Measurements from ENCODE around the gene PRLH.

The PRLH gene

DNA sequence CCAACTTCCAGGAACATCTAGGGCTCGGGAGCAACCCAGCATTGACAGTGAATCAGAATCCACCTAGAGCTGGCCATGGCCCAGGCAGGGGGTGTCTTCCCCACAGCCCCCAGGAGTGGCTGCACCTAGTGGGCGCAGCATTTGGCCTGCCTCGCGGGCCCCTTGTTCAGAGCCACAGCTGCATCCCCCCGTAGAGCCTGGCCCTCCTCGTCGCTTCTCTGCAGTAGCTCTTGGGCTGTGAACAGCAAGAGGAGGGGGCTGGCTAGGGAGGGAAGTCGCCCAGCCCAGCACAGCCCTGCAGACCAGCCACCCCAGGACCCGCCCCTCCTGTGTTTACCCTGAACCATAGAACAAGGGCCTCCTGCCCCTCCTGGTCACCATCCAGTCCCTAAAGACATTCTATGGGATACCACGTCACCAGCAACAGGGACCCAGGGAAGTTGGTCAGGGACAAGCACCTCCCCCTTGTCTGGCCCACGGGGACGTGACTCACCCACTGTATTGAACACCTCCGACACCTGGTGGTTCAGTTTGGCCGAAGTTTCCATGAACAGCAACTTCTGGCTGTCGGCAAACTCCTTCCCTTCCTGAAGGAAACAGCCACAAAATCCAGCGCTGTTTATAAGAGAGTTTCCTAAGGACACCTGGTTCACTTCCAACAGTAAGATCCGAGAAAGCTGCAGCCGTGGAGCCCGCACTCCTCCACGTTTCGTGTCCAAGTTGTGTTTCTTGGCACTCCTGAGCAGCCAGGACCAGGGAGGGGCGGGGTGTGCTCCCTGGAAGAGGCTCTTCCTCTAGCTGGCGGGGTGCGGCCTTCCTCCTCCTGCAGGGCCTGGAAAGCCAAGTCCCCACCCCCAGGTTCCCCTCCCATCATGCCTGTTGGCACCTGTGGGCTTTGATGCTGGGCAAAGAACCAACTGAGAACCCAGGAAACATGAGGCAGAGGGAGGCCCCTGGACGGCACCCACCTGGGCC, 8.8 kb downstream of the PRLH start:
- Mint-ChIP-seq H3K4me1 (peaks cover 4 to 8% of the 10 kb centered on the region in 2 donors), H3K9me3 (no peaks in the 10 kb centered on the region), H3K4me3 (no peak overlapping the region), H3K36me3 (no peaks in the 10 kb centered on the region), H3K27ac (no peak overlapping the region), H3K27me3 (peaks cover 0 to 17% of the 10 kb centered on the region in 2 donors)
- no peak for DNase-seq
- no peak for ATAC-seq (replicated peaks)

DNA sequence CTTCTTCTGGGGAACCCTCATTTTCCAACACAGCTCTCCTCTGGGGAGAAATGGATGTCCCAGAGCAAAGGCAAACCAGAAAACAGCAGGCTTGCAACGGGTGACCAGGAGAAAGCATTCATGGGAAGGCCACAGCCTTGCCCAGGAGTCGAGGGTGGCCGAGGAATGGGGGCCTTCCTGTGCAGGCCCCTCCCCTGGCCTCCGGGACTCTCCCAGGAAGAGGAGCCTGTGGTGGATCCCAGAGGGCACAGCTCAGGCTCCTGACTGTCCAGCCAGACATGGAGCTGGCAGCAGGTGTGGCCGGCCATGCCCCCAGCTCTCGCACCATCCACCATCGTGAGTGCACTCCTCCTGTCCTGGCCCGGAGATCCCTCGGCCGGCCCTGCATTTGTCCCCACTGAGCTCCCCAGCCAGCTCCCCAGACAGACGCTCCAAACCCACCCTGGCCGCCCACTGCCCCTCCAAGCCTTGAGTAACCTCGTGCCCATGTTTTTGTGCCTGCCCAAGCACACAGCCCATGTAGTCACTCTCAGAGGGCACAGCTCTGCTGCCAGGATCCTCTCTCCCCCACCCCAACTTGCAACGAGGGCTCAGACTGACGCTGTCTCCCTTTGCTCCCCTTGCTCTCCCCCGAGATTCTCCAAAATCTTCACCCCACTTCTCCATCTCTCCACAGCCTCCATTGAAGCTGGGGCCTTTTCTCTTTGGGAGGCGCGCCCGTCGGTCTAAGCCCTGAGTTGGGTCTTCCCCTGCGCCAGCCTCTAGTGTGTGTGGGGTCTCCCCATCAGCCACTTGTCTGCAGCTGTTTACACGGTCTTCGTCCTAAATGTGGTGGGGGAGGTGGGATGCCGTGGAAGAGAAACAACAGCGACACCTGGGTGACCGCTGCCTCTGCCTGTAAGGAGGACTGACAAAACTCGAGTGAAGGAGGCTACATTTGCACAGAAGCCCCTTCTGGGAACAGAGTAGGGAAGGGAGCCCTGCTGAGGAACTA, 9.8 kb downstream of the PRLH start:
- peaks cover 4 to 8% of the 10 kb centered on the region in 2 donors for H3K4me1 Mint-ChIP-seq
- no peaks in the 10 kb centered on the region for H3K9me3 Mint-ChIP-seq
- peak overlapping the region; percentile 33 for H3K27ac Mint-ChIP-seq
- DNase-seq (no peak), ATAC-seq (replicated peaks) (no peak)
- no peak overlapping the region for H3K4me3 Mint-ChIP-seq
- no peaks in the 10 kb centered on the region for H3K36me3 Mint-ChIP-seq
- peaks cover 0 to 11% of the 10 kb centered on the region in 2 donors for H3K27me3 Mint-ChIP-seq

DNA sequence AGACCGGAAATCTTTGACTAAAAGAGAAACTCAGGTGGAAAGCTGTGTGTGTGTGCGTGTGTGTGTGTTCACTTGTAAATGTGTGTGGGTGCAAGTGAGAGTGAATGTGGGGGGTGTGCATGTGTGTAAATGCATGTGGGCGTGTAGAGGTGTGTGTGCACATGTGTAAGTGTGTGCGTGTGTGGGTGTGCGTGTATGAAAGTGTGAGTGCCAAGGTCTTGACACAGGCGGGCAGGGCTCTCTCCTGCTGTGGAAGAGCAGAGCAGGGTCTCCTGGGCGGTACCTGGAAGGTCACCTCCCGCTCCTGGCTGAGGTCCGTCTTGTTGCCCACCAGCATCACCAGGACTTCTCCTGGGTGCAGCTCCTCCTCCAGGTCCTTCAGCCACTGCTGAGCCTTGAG, 10.6 kb downstream of the PRLH start:
- no peak overlapping the region for H3K4me3 Mint-ChIP-seq
- no peak overlapping the region for H3K27ac Mint-ChIP-seq
- ATAC-seq (replicated peaks) (no peak), DNase-seq (no peak)
- no peaks in the 10 kb centered on the region for H3K9me3 Mint-ChIP-seq
- peaks cover 6 to 10% of the 10 kb centered on the region in 2 donors for H3K4me1 Mint-ChIP-seq
- H3K27me3 Mint-ChIP-seq = peaks cover 0 to 6% of the 10 kb centered on the region in 2 donors
- no peaks in the 10 kb centered on the region for H3K36me3 Mint-ChIP-seq

DNA sequence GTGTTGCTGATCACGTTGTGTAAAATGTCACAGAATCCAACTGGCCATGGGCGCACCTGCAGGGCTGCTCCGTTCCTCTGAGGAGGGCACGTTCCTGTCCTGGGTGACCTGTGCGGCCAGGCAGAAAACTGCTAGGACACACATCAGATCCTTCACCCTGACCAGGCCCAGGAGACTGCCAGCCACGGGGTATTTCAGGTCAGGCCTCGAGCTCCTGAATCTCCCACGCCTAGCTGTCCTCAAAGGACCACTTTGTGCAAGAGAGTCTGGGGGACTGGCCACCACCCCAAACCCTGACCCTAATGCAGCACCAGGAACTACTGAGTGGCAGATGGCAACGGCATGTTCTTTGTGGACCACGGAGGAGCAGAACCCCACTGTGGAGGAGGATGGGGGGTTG, 11.1 kb downstream of the PRLH start:
- no peaks in the 10 kb centered on the region for H3K36me3 Mint-ChIP-seq
- no peak for ATAC-seq (replicated peaks)
- H3K27ac Mint-ChIP-seq = no peak overlapping the region
- H3K9me3 Mint-ChIP-seq = no peaks in the 10 kb centered on the region
- DNase-seq = no peak
- peaks cover 0 to 1% of the 10 kb centered on the region in 2 donors for H3K27me3 Mint-ChIP-seq
- H3K4me1 Mint-ChIP-seq = peaks cover 7 to 11% of the 10 kb centered on the region in 2 donors
- no peak overlapping the region for H3K4me3 Mint-ChIP-seq

DNA sequence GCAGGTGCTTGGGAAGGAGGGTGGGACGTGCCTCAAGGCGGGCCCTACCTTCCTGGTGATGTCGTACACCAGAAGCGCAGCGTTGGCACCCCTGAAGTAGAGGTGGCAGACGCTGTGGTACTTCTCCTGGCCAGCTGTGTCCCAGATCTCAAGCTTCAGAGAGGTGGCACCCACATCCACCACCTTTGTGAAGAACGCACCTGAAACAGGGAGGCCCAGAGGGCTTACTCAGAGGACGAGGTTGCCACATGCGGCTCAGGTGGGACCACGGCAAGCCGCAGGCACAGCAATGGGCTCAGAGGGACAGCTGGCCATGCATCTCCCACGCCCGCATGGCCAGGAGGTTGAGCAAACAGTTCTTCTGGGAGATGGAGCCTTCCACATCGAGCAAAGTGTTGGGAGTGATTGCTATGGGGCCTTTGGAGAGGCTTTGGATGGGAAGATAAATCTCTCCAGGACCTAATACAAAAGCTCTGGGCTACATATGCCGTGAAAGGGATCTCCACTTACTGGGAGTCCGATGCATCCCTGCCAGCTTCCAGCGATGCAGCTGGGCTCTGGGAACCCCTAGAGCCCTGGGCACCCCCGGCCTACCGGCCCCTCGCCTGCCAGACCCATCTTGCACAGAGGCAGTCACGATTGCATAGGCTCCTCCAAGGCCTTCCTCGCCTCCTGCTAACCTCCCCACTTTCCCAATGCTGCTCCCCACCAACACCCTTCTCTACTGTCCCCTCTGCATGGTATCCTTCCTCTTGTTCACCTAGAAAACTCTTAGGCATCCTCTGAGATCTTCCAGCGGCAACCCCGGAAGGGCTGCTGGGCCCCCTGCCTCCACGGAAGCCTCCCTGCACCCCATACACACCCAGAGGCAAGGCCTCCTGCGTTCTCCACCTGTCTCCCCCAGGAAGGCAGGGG, 11.8 kb downstream of the PRLH start:
- no peak for ATAC-seq (replicated peaks)
- Mint-ChIP-seq H3K4me3 (no peak overlapping the region), H3K27me3 (no peaks in the 10 kb centered on the region), H3K36me3 (no peaks in the 10 kb centered on the region), H3K4me1 (peaks cover 8 to 13% of the 10 kb centered on the region in 2 donors), H3K27ac (no peak overlapping the region), H3K9me3 (no peaks in the 10 kb centered on the region)
- no peak for DNase-seq

DNA sequence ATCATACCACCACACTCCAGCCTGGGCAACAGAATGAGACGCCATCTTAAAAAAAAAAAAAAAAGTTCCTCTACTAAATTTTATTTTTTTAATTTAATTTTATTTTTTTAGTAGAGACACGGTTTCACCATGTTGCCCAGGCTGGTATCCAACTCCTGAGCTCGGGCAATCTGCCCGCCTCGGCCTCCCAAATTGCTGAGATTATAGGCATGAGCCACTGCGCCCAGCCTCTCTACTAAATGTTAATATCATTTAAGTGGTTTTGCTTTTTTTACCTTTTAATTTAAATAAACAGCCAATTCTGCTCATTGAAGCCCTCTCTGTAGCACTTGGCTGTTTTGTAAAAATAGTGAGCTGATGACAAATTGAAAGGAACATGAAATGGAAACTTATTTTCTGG, 15.0 kb downstream of the PRLH start:
- no peak for DNase-seq
- Mint-ChIP-seq H3K4me3 (peak overlapping the region; percentile 1 to 4), H3K27me3 (peaks cover 4 to 6% of the 10 kb centered on the region in 2 donors), H3K4me1 (peaks cover 8 to 20% of the 10 kb centered on the region in 2 donors), H3K36me3 (no peaks in the 10 kb centered on the region), H3K9me3 (no peaks in the 10 kb centered on the region), H3K27ac (peak overlapping the region; percentile 33)
- ATAC-seq (replicated peaks) = no peak

DNA sequence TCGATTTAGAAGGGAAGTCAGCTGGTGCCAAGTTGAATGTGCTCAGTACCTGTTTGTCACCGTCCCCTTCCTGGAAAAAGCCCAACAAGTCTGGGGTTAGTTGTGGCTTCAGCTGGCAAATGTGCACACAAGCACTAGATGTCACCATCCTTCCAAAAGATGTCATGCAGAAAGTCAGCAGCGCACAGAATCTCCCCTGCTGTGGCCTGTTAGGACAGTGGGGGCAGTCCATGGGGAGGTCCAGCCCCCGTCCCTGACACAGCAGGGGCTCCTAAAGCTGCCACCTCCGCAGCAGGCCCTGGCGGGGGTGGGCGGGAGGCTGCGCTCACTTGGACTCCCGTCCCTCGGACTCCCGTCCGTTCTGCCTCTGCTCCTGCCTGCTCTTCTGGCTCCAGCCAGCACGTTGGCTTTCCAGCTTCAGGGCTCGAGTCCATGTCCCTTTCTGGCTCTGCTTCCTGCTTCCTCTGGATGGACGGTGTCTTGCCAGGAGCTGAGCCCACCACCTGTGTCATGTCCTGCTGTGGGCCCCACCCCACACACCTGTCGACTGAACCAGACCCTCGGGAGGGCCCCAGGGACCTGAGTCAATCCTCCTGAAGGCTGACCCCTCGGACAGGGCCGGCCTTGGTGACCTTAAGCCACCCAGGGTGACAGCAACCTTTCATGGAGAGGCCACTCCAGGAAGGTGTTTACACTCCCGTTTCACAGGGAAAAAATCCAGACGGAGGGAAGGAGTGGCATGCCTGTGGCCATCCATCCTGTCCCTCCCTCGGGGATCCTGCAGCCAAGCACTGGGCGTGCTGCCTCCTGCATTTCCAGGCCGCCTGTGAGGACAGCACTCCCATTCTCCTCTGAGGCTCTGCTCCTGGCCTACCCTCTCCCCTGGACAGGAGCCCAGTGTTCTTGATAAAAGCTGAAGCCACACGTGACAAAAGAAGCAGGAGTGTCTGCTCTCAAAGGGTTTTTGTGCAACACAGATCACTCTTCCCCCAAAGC, 15.7 kb downstream of the PRLH start:
- Mint-ChIP-seq H3K36me3 (no peaks in the 10 kb centered on the region), H3K4me1 (peaks cover 11 to 20% of the 10 kb centered on the region in 2 donors), H3K27me3 (peaks cover 6 to 8% of the 10 kb centered on the region in 2 donors), H3K4me3 (peak overlapping the region; percentile 1 to 4), H3K9me3 (no peaks in the 10 kb centered on the region), H3K27ac (peak overlapping the region; percentile 33)
- ATAC-seq (replicated peaks) = peak; percentile 96 to 97
- DNase-seq = peak; percentile 71

DNA sequence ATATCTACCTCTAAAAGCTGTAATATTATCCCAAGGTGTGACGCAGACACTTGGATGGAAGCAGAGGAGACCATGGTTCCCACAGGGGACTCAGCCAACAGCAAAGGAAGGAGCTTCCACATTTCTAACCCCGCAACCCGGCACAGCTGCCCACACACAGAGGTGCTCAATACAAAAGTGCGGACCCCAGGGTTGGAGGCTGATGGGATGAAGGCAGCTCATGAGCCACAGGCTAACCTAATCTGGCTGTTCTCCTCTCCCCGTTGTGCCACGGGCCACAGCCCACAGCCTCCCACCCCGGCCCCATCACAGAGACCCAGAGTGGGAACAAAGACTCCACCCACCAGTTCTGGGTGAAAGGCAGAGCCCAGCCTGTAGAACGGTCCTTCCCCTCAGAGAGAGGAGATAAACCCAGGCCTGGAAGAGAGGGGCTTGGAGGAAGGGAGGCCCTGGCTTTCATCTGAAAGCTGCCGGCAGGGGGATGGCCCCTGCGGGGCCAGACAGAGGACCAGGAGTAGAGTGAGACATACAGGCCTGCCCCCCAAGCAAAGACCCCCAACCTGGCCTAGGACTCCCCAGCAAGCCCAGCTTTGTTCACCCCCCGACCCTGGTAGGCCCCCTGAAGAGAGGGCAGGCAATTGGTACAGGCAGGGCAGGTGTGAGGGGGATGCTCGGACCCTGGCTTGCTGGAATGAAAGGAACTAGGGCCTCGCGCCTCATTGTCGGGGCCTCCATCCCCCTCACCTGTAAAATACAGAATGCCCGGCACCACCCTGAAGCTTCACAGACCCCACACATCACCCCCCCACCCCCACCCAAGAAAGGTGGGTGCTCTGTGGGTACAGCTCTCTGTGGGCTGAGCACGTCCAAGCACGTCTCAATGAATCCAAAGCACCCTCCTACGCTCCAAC, 17.3 kb downstream of the PRLH start:
- H3K4me1 Mint-ChIP-seq = peaks cover 11 to 20% of the 10 kb centered on the region in 2 donors
- peaks cover 6 to 8% of the 10 kb centered on the region in 2 donors for H3K27me3 Mint-ChIP-seq
- no peak for ATAC-seq (replicated peaks)
- DNase-seq = no peak
- no peaks in the 10 kb centered on the region for H3K9me3 Mint-ChIP-seq
- no peak overlapping the region for H3K27ac Mint-ChIP-seq
- H3K4me3 Mint-ChIP-seq = no peak overlapping the region
- H3K36me3 Mint-ChIP-seq = no peaks in the 10 kb centered on the region

DNA sequence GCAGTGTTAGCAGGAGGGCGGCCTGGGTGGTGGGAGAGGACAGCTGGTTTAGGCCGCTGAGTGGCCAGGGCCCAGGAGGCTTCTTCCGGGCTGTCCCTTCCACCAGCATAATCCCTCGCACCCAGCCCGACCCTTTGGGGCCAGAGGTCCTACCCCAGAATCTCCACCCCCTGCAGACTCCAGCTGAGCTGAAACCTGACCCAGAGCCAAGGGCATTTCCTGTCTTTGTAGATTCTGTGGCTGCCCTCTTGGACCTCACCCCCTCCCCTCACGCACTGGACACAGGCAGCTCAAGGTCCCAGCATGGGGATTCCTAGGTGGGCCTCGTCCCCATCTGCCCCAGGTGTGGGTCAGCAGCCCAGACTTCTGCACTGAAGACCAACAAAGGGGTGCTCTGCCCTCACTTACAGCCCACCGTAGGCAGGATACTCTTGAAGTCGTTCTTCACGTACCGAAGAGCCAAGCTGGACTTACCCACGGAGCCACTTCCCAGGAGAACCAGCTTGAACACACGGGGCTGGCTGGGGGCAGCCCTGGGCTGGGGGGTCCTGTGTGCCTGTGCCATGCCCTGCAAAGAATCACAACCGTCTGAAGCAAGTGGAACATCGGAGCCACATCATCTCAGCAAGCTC, 19.3 kb downstream of the PRLH start:
- Mint-ChIP-seq H3K4me3 (no peak overlapping the region), H3K9me3 (no peaks in the 10 kb centered on the region), H3K27me3 (peaks cover 6 to 14% of the 10 kb centered on the region in 2 donors), H3K4me1 (peaks cover 14 to 26% of the 10 kb centered on the region in 2 donors), H3K36me3 (no peaks in the 10 kb centered on the region), H3K27ac (no peak overlapping the region)
- ATAC-seq (replicated peaks) (no peak), DNase-seq (no peak)

DNA sequence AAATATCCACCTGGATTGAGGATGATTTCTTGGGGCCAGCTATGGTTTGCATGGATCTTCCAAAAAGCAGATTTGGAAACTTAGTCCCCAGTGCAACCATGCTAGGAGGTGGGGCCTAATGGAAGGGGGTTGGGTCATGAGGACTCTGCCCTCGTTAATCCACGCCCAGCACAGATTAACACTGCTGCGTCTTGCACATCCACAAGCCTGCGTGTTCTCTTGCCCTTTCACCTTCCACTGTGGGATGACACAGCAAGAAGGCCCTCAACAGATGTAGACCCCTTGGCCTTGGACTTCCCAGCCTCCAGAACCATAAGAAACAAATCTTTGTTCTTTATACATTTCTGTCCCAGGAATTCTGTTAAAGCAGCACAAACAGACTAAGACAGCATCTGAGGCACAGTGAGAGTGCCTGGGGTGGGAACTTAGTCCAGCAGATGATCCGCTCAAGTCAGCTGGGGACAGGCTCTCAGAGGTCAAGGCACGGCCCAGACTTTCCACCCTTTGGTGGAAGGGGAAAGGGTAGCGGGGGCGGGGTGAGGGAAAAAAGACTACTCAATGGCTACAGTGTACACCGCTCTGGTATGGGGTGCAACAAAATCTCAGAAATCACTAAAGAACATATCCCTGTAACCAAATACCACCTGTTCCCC, 21.8 kb downstream of the PRLH start:
- no peak for ATAC-seq (replicated peaks)
- H3K4me1 Mint-ChIP-seq = peaks cover 11 to 25% of the 10 kb centered on the region in 2 donors
- H3K27me3 Mint-ChIP-seq = peaks cover 6 to 19% of the 10 kb centered on the region in 2 donors
- no peaks in the 10 kb centered on the region for H3K36me3 Mint-ChIP-seq
- no peak for DNase-seq
- no peak overlapping the region for H3K4me3 Mint-ChIP-seq
- H3K9me3 Mint-ChIP-seq = no peaks in the 10 kb centered on the region
- H3K27ac Mint-ChIP-seq = no peak overlapping the region
